A549 (cell line): ENCODE results near the gene MNX1. TPM values are rescaled to one million over a fixed set of nuclear protein-coding genes. Genes with fewer than 3 reads are reported as not detected.

Experiments used
- ATAC-seq, 2 experiments: fragments of 200-7000 bp in 1 of 2; fragments of >200 bp in 1 of 2; cut with Nextera tagmentation in 1 of 2; cut with Tn5 transposase in 1 of 2; 3 replicates each; pipeline versions ENCODE4 v1.8.0 to v1.9.1; 2018 to 2020; ENCODE audit warnings: mild to moderate bottlenecking in 1 of 2, moderate library complexity in 1 of 2
- CTCF ChIA-PET: fragments of 300-600 bp; sonication (Branson Sonifier 250); formaldehyde crosslinking; extraction: SDS; loops from one replicate; lab custom pipeline; 2021; ENCODE audit warnings: antibody characterized with exemption, inconsistent platforms; lab: Yijun Ruan, JAX
- POLR2A ChIA-PET: fragments of 350-600 bp; formaldehyde crosslinking; extraction: SDS; loops from one replicate; lab custom pipeline; 2021; ENCODE audit warnings: antibody characterized with exemption, inconsistent platforms; lab: Yijun Ruan, JAX
- DNase-seq, 2 experiments: peaks; one replicate each; pipeline versions ENCODE4 v3.0.0 to v3.0.0-alpha.2; 2011 to 2016; ENCODE audit warnings: low read depth in 1 of 2, low spot score in 1 of 2
- FAIRE-seq: peaks from 2 replicates; lab custom pipeline; 2011; peaks lifted over from hg19 to GRCh38; lab: Jason Lieb, UNC
- H3K27ac ChIP-seq, 2 experiments: fragments of >200 bp; sonication (Bioruptor Twin); formaldehyde crosslinking; 3 replicates each; pipeline ENCODE4 v1.5.1; 2016 to 2017
- H3K4me1 ChIP-seq: fragments of >200 bp; sonication (Bioruptor Twin); formaldehyde crosslinking; 3 replicates; pipeline ENCODE4 v1.6.1; 2016
- H3K4me2 ChIP-seq: fragments of >200 bp; sonication (Bioruptor Twin); formaldehyde crosslinking; 3 replicates; pipeline ENCODE4 v1.6.1; 2016
- H3K4me3 ChIP-seq: fragments of >200 bp; sonication (Bioruptor Twin); formaldehyde crosslinking; 3 replicates; pipeline ENCODE4 v1.5.1; 2016
- H3K9me3 ChIP-seq: fragments of >200 bp; sonication (Bioruptor Twin); formaldehyde crosslinking; 3 replicates; pipeline ENCODE4 v1.6.1; 2016
- BCL3 ChIP-seq: fragments of >200 bp; sonication (Bioruptor Twin); formaldehyde crosslinking; IDR thresholded peaks from 3 replicates; pipeline ENCODE4 v1.6.1; 2016
- BHLHE40 ChIP-seq: IDR thresholded peaks from 2 replicates; pipeline ENCODE4 v1.6.1; 2012; ENCODE audit warnings: low read depth, low read length, inconsistent platforms
- CEBPB ChIP-seq, 2 experiments: fragments of >200 bp in 1 of 2; sonication (Bioruptor Twin) in 1 of 2; formaldehyde crosslinking in 1 of 2; IDR thresholded peaks; 2 replicates each; pipeline ENCODE4 v1.6.1; 2012 to 2016
- CTCF ChIP-seq: fragments of >200 bp; sonication (Bioruptor Twin); formaldehyde crosslinking; IDR thresholded peaks from 3 replicates; pipeline ENCODE4 v1.5.1; 2016
- ESRRA ChIP-seq: fragments of 150-350 bp; IDR thresholded peaks from 2 replicates; pipeline ENCODE4 v1.6.1; 2014; ENCODE audit warnings: mild to moderate bottlenecking, low read length, borderline replicate concordance
- FOSL2 ChIP-seq, 2 experiments: fragments of 450-650 bp in 1 of 2; fragments of >200 bp in 1 of 2; sonication (Bioruptor Twin) in 1 of 2; formaldehyde crosslinking; IDR thresholded peaks; 2 replicates each; pipeline versions ENCODE4 v1.5.0 to v1.6.1; 2016 to 2020; ENCODE audit warnings: mild to moderate bottlenecking in 1 of 2, moderate library complexity in 1 of 2
- FOXS1 ChIP-seq: fragments of 250-450 bp; sonication (Bioruptor Pico); IDR thresholded peaks from 2 replicates; pipeline ENCODE4 v1.5.0; 2020; ENCODE audit warnings: mild to moderate bottlenecking, moderate library complexity
- HDAC2 ChIP-seq: fragments of 200-600 bp; sonication (generic); IDR thresholded peaks from 2 replicates; pipeline ENCODE4 v1.6.1; 2016
- JUN ChIP-seq, 2 experiments: fragments of >200 bp; sonication (Bioruptor Twin); formaldehyde crosslinking; IDR thresholded peaks; 2 replicates in 1 of 2; 3 replicates in 1 of 2; pipeline ENCODE4 v1.6.1; 2016 to 2017
- KDM1A ChIP-seq: fragments of 200-600 bp; sonication (generic); IDR thresholded peaks from 2 replicates; pipeline ENCODE4 v1.6.1; 2016; ENCODE audit warnings: low read depth, mild to moderate bottlenecking
- KDM5A ChIP-seq: fragments of 200-600 bp; sonication (generic); IDR thresholded peaks from 2 replicates; pipeline ENCODE4 v1.6.1; 2016; ENCODE audit warnings: antibody characterized with exemption, mild to moderate bottlenecking
- MAFK ChIP-seq: fragments of 450-650 bp; IDR thresholded peaks from 2 replicates; pipeline ENCODE4 v1.6.1; 2014; ENCODE audit not compliant: partially characterized antibody
- POLR2A ChIP-seq: IDR thresholded peaks from 2 replicates; pipeline ENCODE4 v1.6.1; 2012; ENCODE audit warnings: mild to moderate bottlenecking, low read length
- RARB ChIP-seq: fragments of 250-450 bp; sonication (Bioruptor Pico); IDR thresholded peaks from 2 replicates; pipeline ENCODE4 v1.8.0; 2021; ENCODE audit warnings: mild to moderate bottlenecking, moderate library complexity
- RCOR1 ChIP-seq: fragments of 150-350 bp; IDR thresholded peaks from 2 replicates; pipeline ENCODE4 v1.6.1; 2014; ENCODE audit warnings: antibody characterized with exemption, low read length, low read depth
- REST ChIP-seq: fragments of 200-600 bp; sonication (generic); IDR thresholded peaks from 2 replicates; pipeline ENCODE4 v1.6.1; 2016; ENCODE audit warnings: antibody characterized with exemption, mild to moderate bottlenecking, moderate library complexity
- RNF2 ChIP-seq: fragments of 200-600 bp; sonication (generic); IDR thresholded peaks from 2 replicates; pipeline ENCODE4 v1.6.1; 2016; ENCODE audit warnings: low read depth, mild to moderate bottlenecking, antibody characterized with exemption, moderate library complexity, borderline replicate concordance
- SREBF2 ChIP-seq: fragments of 450-650 bp; IDR thresholded peaks from 2 replicates; pipeline ENCODE4 v1.6.1; 2014; ENCODE audit warnings: mild to moderate bottlenecking, moderate library complexity
- TP53 ChIP-seq: fragments of 250-450 bp; sonication (Bioruptor Pico); IDR thresholded peaks from 2 replicates; pipeline ENCODE4 v1.5.0; 2021; ENCODE audit warnings: mild to moderate bottlenecking, moderate library complexity
- WGBS: methylation state at CpG from one replicate; pipeline ENCODE4 v1.1.6; 2017; ENCODE audit errors: missing lambda C conversion rate; 5-methylcytosine and 5-hydroxymethylcytosine counted together
- polyA plus RNA-seq, 4 experiments: library from polyadenylated mRNA; depleted of rRNA in 3 of 4; stranded (reverse); fragments of >200 nt; fragmentation: RNase III in 1 of 4; extraction: RNeasy Plus Mini Kit Qiagen cat#74134 plus additional on column Dnase treatment in 1 of 4; gene quantifications; 2 replicates in 3 of 4; 3 replicates in 1 of 4; pipeline ENCODE4 v1.2.3, GENCODE V29; 2011 to 2017

The MNX1 gene
- polyA plus RNA-seq, 2 of the 4 experiments (the other 2 are of a cell fraction): 0.70 to 4.5 TPM

GRCh38 chr7:157021071-157021870 is 10.8 kb upstream of the MNX1 start:
- FAIRE-seq: no peak
- CTCF ChIA-PET: no interaction called here

GRCh38 chr7:157020514-157021070 is 10.1 kb upstream of the MNX1 start:
- no peaks in the 10 kb centered on the region for H3K9me3 ChIP-seq
- H3K4me3 ChIP-seq: peak overlapping the region; percentile 45; the same call in 2 of the 3 replicates
- FAIRE-seq: no peak
- no peak overlapping the region for H3K27ac ChIP-seq
- 90% methylated on average over 38 of the region's 38 CpGs for WGBS
- POLR2A ChIA-PET: no interaction called here
- TF ChIP-seq TP53 (no peak), POLR2A (no peak), REST (no peak), CTCF (no peak), RCOR1 (no peak), CEBPB (IDR thresholded peaks at IDR 0.05) (no peak), FOXS1 (CRISPR knock-in tag) (no peak), HDAC2 (no peak), KDM1A (no peak)
- TF ChIP-seq, all 56 proteins: peak for 0
- ATAC-seq (no peak), DNase-seq (no peak)
- Histone ChIP-seq H3K4me2 (peak overlapping the region; percentile 93), H3K4me1 (no peaks in the 10 kb centered on the region; the same call in 2 of the 3 replicates)
- CTCF ChIA-PET: no interaction called here

More at GRCh38 chr7:157021071-157021870, 10.8 kb upstream of the MNX1 start:
- TF ChIP-seq JUN (IDR thresholded peaks at IDR 0.05) (no peak), FOSL2 (IDR thresholded peaks at IDR 0.05) (no peak), FOSL2 (CRISPR knock-in tag; IDR thresholded peaks at IDR 0.05) (no peak), KDM5A (no peak)
- H3K4me2 ChIP-seq: peak overlapping the region; percentile 93
- H3K4me3 ChIP-seq: peak overlapping the region; percentile 45
- H3K27ac ChIP-seq: peak overlapping the region; percentile 27 to 72; a peak in 3 of 6 replicates
- peak; percentile 17 to 42; a peak in 3 of 6 replicates for ATAC-seq
- H3K4me1 ChIP-seq: no peaks in the 10 kb centered on the region; the same call in 2 of the 3 replicates
- POLR2A ChIA-PET: no interaction called here
- no peaks in the 10 kb centered on the region for H3K9me3 ChIP-seq
- DNase-seq: no peak
- WGBS: 67% methylated on average over 5 of the region's 84 CpGs

GRCh38 chr7:157019718-157020451 is 9.4 kb upstream of the MNX1 start:
- Histone ChIP-seq H3K9me3 (no peaks in the 10 kb centered on the region), H3K27ac (no peak overlapping the region), H3K4me3 (no peak overlapping the region), H3K4me2 (no peak overlapping the region), H3K4me1 (no peaks in the 10 kb centered on the region; the same call in 2 of the 3 replicates)
- FAIRE-seq: no peak
- CTCF ChIA-PET: interaction anchor here (0.6 to 2.1 kb wide), 2 partner anchors 127 to 254 kb away, joined by 3 to 5 read pairs; partner anchors contain the start of gene LMBR1
- DNase-seq: no peak
- no peak for ATAC-seq
- WGBS: 90% methylated on average over 25 of the region's 25 CpGs
- POLR2A ChIA-PET: interaction anchor here (1.1 kb wide), 1 partner anchor 9 kb away, joined by 3 read pairs; the partner anchor contains the start of gene MNX1
- TF ChIP-seq SREBF2: no peak
- no peak for TF ChIP-seq BHLHE40
- TF ChIP-seq BCL3: no peak
- no peak for TF ChIP-seq MAFK
- no peak for TF ChIP-seq HDAC2
- TF ChIP-seq RCOR1: no peak
- TF ChIP-seq RNF2: no peak
- no peak for TF ChIP-seq ESRRA
- TF ChIP-seq RARB (CRISPR knock-in tag): no peak
- TF ChIP-seq REST: no peak
